ENCODE results near the gene DYRK1A. TPM values are rescaled to one million over a fixed set of nuclear protein-coding genes. Genes with fewer than 3 reads are reported as not detected.

DYRK1A gene
- total RNA-seq, 4 donors from 2014 or later, result 81.8 to 108 (median 87.4) TPM

DNA sequence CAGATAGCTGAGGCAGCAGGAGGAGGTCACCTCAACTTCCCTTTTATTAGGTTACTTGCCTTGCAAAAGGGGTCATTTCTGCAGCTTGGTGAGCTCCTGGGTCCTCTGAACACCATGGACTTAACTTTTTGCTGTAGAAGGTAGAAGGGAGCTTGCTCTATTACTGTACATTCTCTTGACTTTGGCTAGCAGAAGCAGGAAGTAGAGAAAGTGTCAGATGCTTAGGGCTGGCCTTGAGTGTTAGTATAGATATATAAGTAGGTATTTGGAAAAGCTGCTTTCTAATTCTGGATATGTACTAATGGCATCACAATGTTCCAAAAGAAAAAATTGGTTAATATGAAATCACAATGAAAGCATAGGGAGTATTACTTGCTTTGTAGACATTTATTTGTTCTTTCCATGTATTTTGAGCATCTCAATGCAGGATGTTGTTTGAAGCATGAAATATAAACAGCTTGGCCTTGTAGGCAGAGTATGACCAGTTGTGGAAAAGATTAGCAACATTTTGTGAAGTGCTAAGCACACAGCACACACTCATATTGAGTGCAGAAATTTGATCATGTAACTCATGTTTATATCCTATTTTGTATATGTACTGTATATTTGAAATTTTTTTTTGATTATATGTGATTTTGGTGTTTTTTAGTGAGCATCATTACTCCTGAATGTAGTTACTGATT, 108.8 kb downstream of the DYRK1A start:
- Histone ChIP-seq H3K9me3 (no peaks in the 10 kb centered on the region), H3K4me1 (peaks cover 36 to 83% (median 72%) of the 10 kb centered on the region in 4 donors), H3K27me3 (no peaks in the 10 kb centered on the region), H3K27ac (replicated peaks in 1 of 4) (no peak overlapping the region), H3K4me3 (no peak overlapping the region), H3K36me3 (peaks cover 0 to under 1% (median 0%) of the 10 kb centered on the region in 4 donors)
- TF ChIP-seq POLR2A (IDR thresholded peaks at IDR 0.05; ENCODE audit: low read depth) (no peak), EP300 (IDR thresholded peaks at IDR 0.05) (no peak), POLR2AphosphoS5 (IDR thresholded peaks at IDR 0.05) (no peak)
- TF ChIP-seq, protein P1, sequence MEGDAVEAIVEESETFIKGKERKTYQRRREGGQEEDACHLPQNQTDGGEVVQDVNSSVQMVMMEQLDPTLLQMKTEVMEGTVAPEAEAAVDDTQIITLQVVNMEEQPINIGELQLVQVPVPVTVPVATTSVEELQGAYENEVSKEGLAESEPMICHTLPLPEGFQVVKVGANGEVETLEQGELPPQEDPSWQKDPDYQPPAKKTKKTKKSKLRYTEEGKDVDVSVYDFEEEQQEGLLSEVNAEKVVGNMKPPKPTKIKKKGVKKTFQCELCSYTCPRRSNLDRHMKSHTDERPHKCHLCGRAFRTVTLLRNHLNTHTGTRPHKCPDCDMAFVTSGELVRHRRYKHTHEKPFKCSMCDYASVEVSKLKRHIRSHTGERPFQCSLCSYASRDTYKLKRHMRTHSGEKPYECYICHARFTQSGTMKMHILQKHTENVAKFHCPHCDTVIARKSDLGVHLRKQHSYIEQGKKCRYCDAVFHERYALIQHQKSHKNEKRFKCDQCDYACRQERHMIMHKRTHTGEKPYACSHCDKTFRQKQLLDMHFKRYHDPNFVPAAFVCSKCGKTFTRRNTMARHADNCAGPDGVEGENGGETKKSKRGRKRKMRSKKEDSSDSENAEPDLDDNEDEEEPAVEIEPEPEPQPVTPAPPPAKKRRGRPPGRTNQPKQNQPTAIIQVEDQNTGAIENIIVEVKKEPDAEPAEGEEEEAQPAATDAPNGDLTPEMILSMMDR (IDR thresholded peaks at IDR 0.05), result no peak
- intact Hi-C loops (cut with DNase I), result no loop called here
- DNase-seq (ENCODE audit: extremely low spot score), result no peak

DNA sequence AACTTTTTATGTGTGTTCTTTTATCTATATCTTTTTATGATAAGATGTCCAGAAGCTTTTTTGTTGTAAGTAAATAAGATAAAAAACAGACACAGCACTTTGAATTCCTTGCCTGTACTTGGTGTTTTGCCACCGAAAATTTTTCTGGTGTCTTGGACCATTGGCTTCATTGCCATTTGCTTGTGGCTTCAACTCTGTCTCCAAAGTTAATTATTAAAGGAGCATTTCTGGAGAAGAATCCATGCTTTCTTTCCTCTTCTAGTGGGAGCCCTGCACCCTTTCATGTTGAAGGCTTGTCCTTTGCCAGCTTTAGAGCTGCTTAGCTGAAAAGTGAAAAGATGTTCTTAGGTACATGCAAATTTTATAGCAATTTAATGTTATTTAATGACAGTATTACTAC, 112.2 kb downstream of the DYRK1A start:
- no peaks in the 10 kb centered on the region for H3K27me3 ChIP-seq
- H3K4me3 ChIP-seq, result no peak overlapping the region
- no peaks in the 10 kb centered on the region for H3K9me3 ChIP-seq
- intact Hi-C loops (cut with DNase I), result no loop called here
- DNase-seq (ENCODE audit: extremely low spot score), result no peak
- H3K27ac ChIP-seq (replicated peaks in 1 of 4), result no peak overlapping the region
- peaks cover 29 to 52% (median 49%) of the 10 kb centered on the region in 4 donors for H3K4me1 ChIP-seq
- TF ChIP-seq, protein P1 (IDR thresholded peaks at IDR 0.05), result no peak
- TF ChIP-seq EP300 (IDR thresholded peaks at IDR 0.05), result no peak
- no peak for TF ChIP-seq POLR2A (IDR thresholded peaks at IDR 0.05; ENCODE audit: low read depth)
- no peak for TF ChIP-seq POLR2AphosphoS5 (IDR thresholded peaks at IDR 0.05)
- peaks cover 8 to 28% (median 17%) of the 10 kb centered on the region in 4 donors for H3K36me3 ChIP-seq
- WGBS, result 68% methylated on average over 1 of the region's 1 CpG

- intact Hi-C loops (cut with DNase I), result loop anchor here (10.0 kb wide), 1 partner anchor 229 kb away; no protein-coding TSS in a partner anchor
- no peaks in the 10 kb centered on the region for H3K9me3 ChIP-seq
- peaks cover 6 to 16% (median 7%) of the 10 kb centered on the region in 4 donors for H3K4me1 ChIP-seq
- peaks cover 8 to 44% (median 25%) of the 10 kb centered on the region in 4 donors for H3K36me3 ChIP-seq
- TF ChIP-seq POLR2AphosphoS5 (IDR thresholded peaks at IDR 0.05) (no peak), POLR2A (IDR thresholded peaks at IDR 0.05; ENCODE audit: low read depth) (no peak), EP300 (IDR thresholded peaks at IDR 0.05) (no peak)
- TF ChIP-seq, protein P1 (IDR thresholded peaks at IDR 0.05), result no peak
- no peaks in the 10 kb centered on the region for H3K27me3 ChIP-seq
- 95% methylated on average over 7 of the region's 7 CpGs for WGBS
- H3K4me3 ChIP-seq, result no peak overlapping the region
- DNase-seq (ENCODE audit: extremely low spot score), result no peak
- H3K27ac ChIP-seq (replicated peaks in 1 of 4), result no peak overlapping the region
Measured at GRCh38 chr21:37483776-37484175, 117.2 kb downstream of the DYRK1A start.

- H3K36me3 ChIP-seq, result peaks cover 8 to 47% (median 25%) of the 10 kb centered on the region in 4 donors
- H3K27me3 ChIP-seq, result no peaks in the 10 kb centered on the region
Measured at GRCh38 chr21:37484535-37485474, 118.2 kb downstream of the DYRK1A start.

GRCh38 chr21:37489553-37489952, 123.0 kb downstream of the DYRK1A start:
- no peak overlapping the region for H3K27ac ChIP-seq (replicated peaks in 1 of 4)
- WGBS, result 65% methylated on average over 1 of the region's 1 CpG
- intact Hi-C loops (cut with DNase I), result loop anchor here (10.0 kb wide), 1 partner anchor 235 kb away; no protein-coding TSS in a partner anchor

More at GRCh38 chr21:37484535-37485474, 118.2 kb downstream of the DYRK1A start:
- WGBS, result 94% methylated on average over 7 of the region's 7 CpGs
- Histone ChIP-seq H3K27ac (replicated peaks in 1 of 4) (no peak overlapping the region), H3K4me1 (peaks cover 4 to 22% (median 13%) of the 10 kb centered on the region in 4 donors), H3K4me3 (no peak overlapping the region), H3K9me3 (no peaks in the 10 kb centered on the region)
- DNase-seq (ENCODE audit: extremely low spot score), result no peak
- intact Hi-C loops (cut with DNase I), result loop anchor here (10.0 kb wide), 1 partner anchor 230 kb away; no protein-coding TSS in a partner anchor
- no peak for TF ChIP-seq POLR2A (IDR thresholded peaks at IDR 0.05; ENCODE audit: low read depth)

More at GRCh38 chr21:37489553-37489952, 123.0 kb downstream of the DYRK1A start:
- no peak overlapping the region for H3K4me3 ChIP-seq
- peaks cover 4 to 19% (median 15%) of the 10 kb centered on the region in 4 donors for H3K4me1 ChIP-seq
- peaks cover 0 to 43% (median 23%) of the 10 kb centered on the region in 4 donors for H3K36me3 ChIP-seq
- no peaks in the 10 kb centered on the region for H3K27me3 ChIP-seq
- no peaks in the 10 kb centered on the region for H3K9me3 ChIP-seq
- DNase-seq (ENCODE audit: extremely low spot score), result no peak
- TF ChIP-seq POLR2A (IDR thresholded peaks at IDR 0.05; ENCODE audit: low read depth) (no peak), EP300 (IDR thresholded peaks at IDR 0.05) (no peak), POLR2AphosphoS5 (IDR thresholded peaks at IDR 0.05) (no peak)
- TF ChIP-seq, protein P1 (IDR thresholded peaks at IDR 0.05), result no peak

All from esophagus muscularis mucosa (tissue), 4 donors.